ENCODE results near the gene MSLN. TPM values are rescaled to one million over a fixed set of nuclear protein-coding genes. Genes with fewer than 3 reads are reported as not detected.

The MSLN gene
- polyA plus RNA-seq, 1 of the 3 experiments (the other 2 are of a cell fraction), result 0.02 TPM

DNA sequence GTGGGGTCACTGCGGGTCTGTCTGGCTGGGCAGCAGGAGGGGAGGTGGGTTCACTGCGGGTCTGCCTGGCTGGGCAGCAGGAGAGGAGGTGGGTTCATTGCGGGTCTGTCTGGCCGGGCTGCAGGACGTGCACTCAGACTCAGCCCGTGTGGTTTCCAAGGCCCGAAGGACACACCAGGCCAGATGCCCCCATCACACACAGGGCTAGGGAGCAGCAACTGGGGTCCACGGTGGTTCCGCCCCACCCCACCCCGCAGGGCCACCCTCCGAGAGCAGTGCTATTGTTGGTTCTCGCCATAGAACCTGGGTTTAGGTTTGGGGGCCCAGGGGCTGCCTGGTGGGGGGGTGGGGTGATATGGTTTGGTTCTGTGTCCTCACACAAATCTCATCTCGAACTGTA is 13.9 kb upstream of the MSLN start (continued):
- TF ChIP-seq, protein P1, sequence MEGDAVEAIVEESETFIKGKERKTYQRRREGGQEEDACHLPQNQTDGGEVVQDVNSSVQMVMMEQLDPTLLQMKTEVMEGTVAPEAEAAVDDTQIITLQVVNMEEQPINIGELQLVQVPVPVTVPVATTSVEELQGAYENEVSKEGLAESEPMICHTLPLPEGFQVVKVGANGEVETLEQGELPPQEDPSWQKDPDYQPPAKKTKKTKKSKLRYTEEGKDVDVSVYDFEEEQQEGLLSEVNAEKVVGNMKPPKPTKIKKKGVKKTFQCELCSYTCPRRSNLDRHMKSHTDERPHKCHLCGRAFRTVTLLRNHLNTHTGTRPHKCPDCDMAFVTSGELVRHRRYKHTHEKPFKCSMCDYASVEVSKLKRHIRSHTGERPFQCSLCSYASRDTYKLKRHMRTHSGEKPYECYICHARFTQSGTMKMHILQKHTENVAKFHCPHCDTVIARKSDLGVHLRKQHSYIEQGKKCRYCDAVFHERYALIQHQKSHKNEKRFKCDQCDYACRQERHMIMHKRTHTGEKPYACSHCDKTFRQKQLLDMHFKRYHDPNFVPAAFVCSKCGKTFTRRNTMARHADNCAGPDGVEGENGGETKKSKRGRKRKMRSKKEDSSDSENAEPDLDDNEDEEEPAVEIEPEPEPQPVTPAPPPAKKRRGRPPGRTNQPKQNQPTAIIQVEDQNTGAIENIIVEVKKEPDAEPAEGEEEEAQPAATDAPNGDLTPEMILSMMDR (IDR thresholded peaks at IDR 0.05), result no peak
- TF ChIP-seq EP300 (IDR thresholded peaks at IDR 0.05; ENCODE audit: borderline replicate concordance in 1 of 2, low read depth in 1 of 2, low read length in 1 of 2), result no peak
- no peak for TF ChIP-seq GABPA (IDR thresholded peaks at IDR 0.05; ENCODE audit: low read depth)

DNA sequence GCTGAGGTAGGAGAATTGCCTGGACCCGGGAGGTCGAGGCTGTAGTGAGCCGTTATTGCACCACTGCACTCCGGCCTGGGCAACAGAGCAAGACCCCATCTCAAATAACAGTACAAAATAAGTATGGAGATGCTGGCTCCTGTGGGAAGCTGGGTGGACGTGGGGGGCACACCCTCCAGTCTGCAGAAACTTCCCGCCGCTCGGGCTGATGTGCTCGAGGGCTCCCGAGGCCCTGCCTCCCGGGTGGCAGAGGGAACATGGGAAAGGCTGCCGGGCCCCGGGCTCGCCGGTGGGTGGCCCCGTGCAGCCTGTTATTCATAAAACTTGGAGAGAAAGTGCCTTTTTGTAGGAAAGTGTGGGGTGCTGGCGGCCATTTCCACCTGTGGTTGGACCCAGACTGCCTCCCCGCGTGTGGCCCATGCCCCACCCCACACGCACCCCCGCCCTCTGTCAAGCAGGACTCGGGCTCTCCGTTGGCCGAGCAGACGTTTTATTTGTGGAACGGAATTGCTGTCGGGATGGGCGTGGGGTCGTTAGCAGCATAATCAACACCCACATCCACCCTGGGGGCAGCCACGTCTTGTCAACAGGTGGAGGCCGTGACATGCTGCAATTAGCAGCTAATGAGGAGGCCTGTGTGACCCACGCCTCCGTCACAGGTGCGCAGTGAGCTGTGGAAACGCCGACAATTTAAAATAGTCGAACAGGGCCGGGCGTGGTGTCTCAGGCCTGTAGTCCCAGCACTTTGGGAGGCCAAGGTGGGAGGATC is 12.4 kb upstream of the MSLN start:
- no peaks in the 10 kb centered on the region for H3K36me3 ChIP-seq (replicated peaks in 1 of 2; ENCODE audit: control insufficient read depth in 1 of 2, insufficient read depth in 2 of 2, low read length in 1 of 2)
- WGBS (ENCODE audit: low lambda C conversion rate), result 90% methylated on average over 28 of the region's 39 CpGs
- H3F3A ChIP-seq (replicated peaks; ENCODE audit: insufficient read depth), result peaks cover 4% of the 10 kb centered on the region
- no peaks in the 10 kb centered on the region for H3K27me3 ChIP-seq (ENCODE audit: insufficient read depth)
- H3K9me3 ChIP-seq, result no peaks in the 10 kb centered on the region
- no peak overlapping the region for H3K27ac ChIP-seq (ENCODE audit: low read depth in 2 of 2, low read length in 1 of 2)
- POLR2A ChIA-PET, result no interaction called here
- DNase-seq, result no peak
- H3K4me1 ChIP-seq (ENCODE audit: control insufficient read depth in 1 of 2, insufficient read depth in 2 of 2, low read depth in 1 of 2, low read length in 1 of 2), result no peaks in the 10 kb centered on the region
- H3K79me2 ChIP-seq (ENCODE audit: insufficient read depth), result no peaks in the 10 kb centered on the region
- TF ChIP-seq TCF12 (IDR thresholded peaks at IDR 0.05), result no peak
- no peak for TF ChIP-seq YY1 (IDR thresholded peaks at IDR 0.05; ENCODE audit: low read depth)
- TF ChIP-seq, protein P2, sequence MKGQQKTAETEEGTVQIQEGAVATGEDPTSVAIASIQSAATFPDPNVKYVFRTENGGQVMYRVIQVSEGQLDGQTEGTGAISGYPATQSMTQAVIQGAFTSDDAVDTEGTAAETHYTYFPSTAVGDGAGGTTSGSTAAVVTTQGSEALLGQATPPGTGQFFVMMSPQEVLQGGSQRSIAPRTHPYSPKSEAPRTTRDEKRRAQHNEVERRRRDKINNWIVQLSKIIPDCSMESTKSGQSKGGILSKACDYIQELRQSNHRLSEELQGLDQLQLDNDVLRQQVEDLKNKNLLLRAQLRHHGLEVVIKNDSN (IDR thresholded peaks at IDR 0.05; ENCODE audit: borderline replicate concordance, low read depth), result no peak
- H3K4me3 ChIP-seq (ENCODE audit: low read depth in 2 of 2, low read length in 1 of 2), result no peak overlapping the region
- H3K9me2 ChIP-seq, result no peaks in the 10 kb centered on the region
- CTCF ChIA-PET, result interaction anchor here (1.5 kb wide), 1 partner anchor 12 kb away, joined by 3 read pairs; no protein-coding TSS in a partner anchor
- H2AFZ ChIP-seq (ENCODE audit: low read depth), result no peak overlapping the region
- H3K9ac ChIP-seq, result no peak overlapping the region
- no peaks in the 10 kb centered on the region for H4K20me1 ChIP-seq (ENCODE audit: insufficient read depth)
- H3K4me2 ChIP-seq, result no peak overlapping the region

DNA sequence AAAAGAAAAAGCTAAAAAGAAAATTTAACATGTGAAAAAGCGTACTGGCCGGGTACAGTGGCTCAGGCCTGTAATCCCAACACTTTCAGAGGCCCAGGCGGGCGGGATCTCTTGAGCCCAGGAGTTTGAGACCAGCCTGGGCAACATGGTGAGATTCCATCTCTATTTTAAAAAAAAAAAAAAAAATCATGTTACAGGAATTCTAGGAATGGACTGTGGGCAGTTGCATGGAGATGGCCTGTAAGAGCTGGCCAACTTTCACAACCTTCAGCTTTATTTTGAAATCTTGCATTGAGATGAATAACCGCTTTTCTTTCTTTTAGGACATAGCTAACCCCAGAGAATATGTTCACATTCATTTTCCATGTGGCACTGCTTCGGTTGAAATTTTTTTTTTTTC is 11.5 kb upstream of the MSLN start:
- Histone ChIP-seq H3K9me2 (no peaks in the 10 kb centered on the region), H3K36me3 (replicated peaks in 1 of 2; ENCODE audit: control insufficient read depth in 1 of 2, insufficient read depth in 2 of 2, low read length in 1 of 2) (no peaks in the 10 kb centered on the region), H3K4me3 (ENCODE audit: low read depth in 2 of 2, low read length in 1 of 2) (no peak overlapping the region), H3K9me3 (no peaks in the 10 kb centered on the region), H3K9ac (no peak overlapping the region), H3F3A (replicated peaks; ENCODE audit: insufficient read depth) (peaks cover 4% of the 10 kb centered on the region), H3K4me1 (ENCODE audit: control insufficient read depth in 1 of 2, insufficient read depth in 2 of 2, low read depth in 1 of 2, low read length in 1 of 2) (no peaks in the 10 kb centered on the region), H3K27me3 (ENCODE audit: insufficient read depth) (no peaks in the 10 kb centered on the region), H3K79me2 (ENCODE audit: insufficient read depth) (no peaks in the 10 kb centered on the region), H3K4me2 (no peak overlapping the region), H4K20me1 (ENCODE audit: insufficient read depth) (no peaks in the 10 kb centered on the region), H2AFZ (ENCODE audit: low read depth) (no peak overlapping the region), H3K27ac (ENCODE audit: low read depth in 2 of 2, low read length in 1 of 2) (no peak overlapping the region)
- ChIA-PET POLR2A (no interaction called here), CTCF (interaction anchor here (1.1 to 1.6 kb wide), 3 partner anchors 8 to 37 kb away, joined by 3 to 5 read pairs (median 3); partner anchors contain the start of gene CIAO3)
- no peak for DNase-seq
- 90% methylated on average over 6 of the region's 6 CpGs for WGBS (ENCODE audit: low lambda C conversion rate)
- no peak for TF ChIP-seq YY1 (IDR thresholded peaks at IDR 0.05; ENCODE audit: low read depth)
- no peak for TF ChIP-seq EZH2phosphoT487 (IDR thresholded peaks at IDR 0.05; ENCODE audit: borderline replicate concordance, low read depth)
- TF ChIP-seq SIN3A (IDR thresholded peaks at IDR 0.05; ENCODE audit: borderline replicate concordance, low read depth, low read length), result no peak
- no peak for TF ChIP-seq RXRA (IDR thresholded peaks at IDR 0.05; ENCODE audit: borderline replicate concordance, low read depth)
- no peak for TF ChIP-seq GABPA (IDR thresholded peaks at IDR 0.05; ENCODE audit: low read depth)
- TF ChIP-seq RAD21 (IDR thresholded peaks at IDR 0.05; ENCODE audit: low read length), result no peak
- TF ChIP-seq, protein P3, sequence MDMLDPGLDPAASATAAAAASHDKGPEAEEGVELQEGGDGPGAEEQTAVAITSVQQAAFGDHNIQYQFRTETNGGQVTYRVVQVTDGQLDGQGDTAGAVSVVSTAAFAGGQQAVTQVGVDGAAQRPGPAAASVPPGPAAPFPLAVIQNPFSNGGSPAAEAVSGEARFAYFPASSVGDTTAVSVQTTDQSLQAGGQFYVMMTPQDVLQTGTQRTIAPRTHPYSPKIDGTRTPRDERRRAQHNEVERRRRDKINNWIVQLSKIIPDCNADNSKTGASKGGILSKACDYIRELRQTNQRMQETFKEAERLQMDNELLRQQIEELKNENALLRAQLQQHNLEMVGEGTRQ (IDR thresholded peaks at IDR 0.05; ENCODE audit: borderline replicate concordance, low read depth, low read length), result no peak
- TF ChIP-seq SMC3 (IDR thresholded peaks at IDR 0.05; ENCODE audit: low read depth, low read length), result no peak
- no peak for TF ChIP-seq FOXJ3 (CRISPR knock-in tag; IDR thresholded peaks at IDR 0.05)
- no peak for TF ChIP-seq CHD2 (IDR thresholded peaks at IDR 0.05; ENCODE audit: low read length, partially characterized antibody)
- no peak for TF ChIP-seq MXI1 (IDR thresholded peaks at IDR 0.05; ENCODE audit: low read depth, low read length)
- no peak for TF ChIP-seq JUND (IDR thresholded peaks at IDR 0.05)
- TF ChIP-seq, protein P4, sequence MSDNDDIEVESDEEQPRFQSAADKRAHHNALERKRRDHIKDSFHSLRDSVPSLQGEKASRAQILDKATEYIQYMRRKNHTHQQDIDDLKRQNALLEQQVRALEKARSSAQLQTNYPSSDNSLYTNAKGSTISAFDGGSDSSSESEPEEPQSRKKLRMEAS (IDR thresholded peaks at IDR 0.05; ENCODE audit: low read depth), result no peak
- TF ChIP-seq, protein P5, sequence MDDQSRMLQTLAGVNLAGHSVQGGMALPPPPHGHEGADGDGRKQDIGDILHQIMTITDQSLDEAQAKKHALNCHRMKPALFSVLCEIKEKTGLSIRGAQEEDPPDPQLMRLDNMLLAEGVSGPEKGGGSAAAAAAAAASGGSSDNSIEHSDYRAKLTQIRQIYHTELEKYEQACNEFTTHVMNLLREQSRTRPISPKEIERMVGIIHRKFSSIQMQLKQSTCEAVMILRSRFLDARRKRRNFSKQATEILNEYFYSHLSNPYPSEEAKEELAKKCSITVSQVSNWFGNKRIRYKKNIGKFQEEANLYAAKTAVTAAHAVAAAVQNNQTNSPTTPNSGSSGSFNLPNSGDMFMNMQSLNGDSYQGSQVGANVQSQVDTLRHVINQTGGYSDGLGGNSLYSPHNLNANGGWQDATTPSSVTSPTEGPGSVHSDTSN (IDR thresholded peaks at IDR 0.05), result no peak
- TF ChIP-seq, protein P2 (IDR thresholded peaks at IDR 0.05; ENCODE audit: borderline replicate concordance, low read depth), result no peak
- no peak for TF ChIP-seq FOSL2 (IDR thresholded peaks at IDR 0.05; ENCODE audit: borderline replicate concordance, low read depth)
